Measurements from ENCODE around the gene ASIC2. TPM values are rescaled to one million over a fixed set of nuclear protein-coding genes. Genes with fewer than 3 reads are reported as not detected.

Gene ASIC2
- total RNA-seq, 1 experiment from 2014 or later, result 0.74 TPM

- Histone ChIP-seq H4K20me1 (ENCODE audit: control insufficient read depth, insufficient read depth, insufficient read length) (no peaks in the 10 kb centered on the region), H3K23ac (ENCODE audit: insufficient read length, low read depth, low read length) (no peak overlapping the region), H3K79me1 (ENCODE audit: insufficient read depth, low read depth, low read length, poor library complexity, severe bottlenecking) (no peaks in the 10 kb centered on the region), H2BK5ac (ENCODE audit: insufficient read length, low read length) (no peak overlapping the region), H4K5ac (ENCODE audit: insufficient read length, low read depth, low read length) (no peak overlapping the region), H3K4ac (ENCODE audit: low read depth, low read length) (no peak overlapping the region), H3K79me2 (ENCODE audit: insufficient read depth, low read length) (no peaks in the 10 kb centered on the region), H3K14ac (ENCODE audit: insufficient read depth, low read length) (no peak overlapping the region), H3K18ac (ENCODE audit: insufficient read length, low read depth, low read length) (no peak overlapping the region), H3K27me3 (ENCODE audit: insufficient read depth, low read length) (no peaks in the 10 kb centered on the region), H3T11ph (ENCODE audit: low read length) (no peak overlapping the region), H3K56ac (ENCODE audit: insufficient read length, low read depth, low read length) (no peak overlapping the region), H3K4me1 (ENCODE audit: insufficient read depth, low read length) (no peaks in the 10 kb centered on the region), H2BK12ac (ENCODE audit: insufficient read length, low read depth, low read length) (no peak overlapping the region), H3K4me2 (ENCODE audit: insufficient read depth, insufficient read length, low read length) (no peak overlapping the region), H2AK5ac (ENCODE audit: insufficient read length, low read length) (no peak overlapping the region), H3K9ac (ENCODE audit: extremely low read depth, insufficient read length, low read length) (no peak overlapping the region), H3K9me3 (ENCODE audit: control insufficient read depth, low read depth, low read length) (no peaks in the 10 kb centered on the region), H3K27ac (ENCODE audit: insufficient read length, low read depth, low read length) (no peak overlapping the region), H2BK120ac (ENCODE audit: low read depth, low read length, poor library complexity, severe bottlenecking) (no peak overlapping the region), H4K91ac (ENCODE audit: insufficient read length, low read depth, low read length) (no peak overlapping the region), H4K8ac (replicated peaks; ENCODE audit: insufficient read length, low read depth, low read length) (no peak overlapping the region), H2AFZ (ENCODE audit: low read length) (no peak overlapping the region), H2BK20ac (ENCODE audit: low read depth, low read length, poor library complexity, severe bottlenecking) (no peak overlapping the region), H2BK15ac (ENCODE audit: low read depth, low read length) (no peak overlapping the region), H3K23me2 (ENCODE audit: insufficient read length, low read depth, low read length, poor library complexity, severe bottlenecking) (no peaks in the 10 kb centered on the region)
- no peak for TF ChIP-seq CTCF (conservative IDR thresholded peaks at IDR 0.05)
- 0 out of 4 replicates have a peak, but pooled peaks cover 2 to 3% of the 10 kb centered on the region in 2 experiments for H3K4me1 Mint-ChIP-seq
- no peak overlapping the region for H3K4me3 Mint-ChIP-seq
- H3K27me3 Mint-ChIP-seq (ENCODE audit: low read depth), result peaks cover 12% of the 10 kb centered on the region
- H3K27ac Mint-ChIP-seq, result no peak overlapping the region
- peaks cover 0 to 2% of the 10 kb centered on the region in 2 experiments; a peak in 1 of 5 replicates for H3K9me3 Mint-ChIP-seq
- no peaks in the 10 kb centered on the region for H3K36me3 Mint-ChIP-seq (ENCODE audit: insufficient read depth in 1 of 3, low read depth in 3 of 3)
- no CpG with 5 or more reads among the region's 4 CpGs for WGBS (ENCODE audit: extremely low coverage, insufficient read length, low lambda C conversion rate)
- no peak for DNase-seq
Observed at GRCh38 chr17:33112763-33113162, 180.3 kb downstream of the ASIC2 start.

Data from H9 (cell line).